Activated CD4-positive, alpha-beta T cell treated with anti-CD3 and anti-CD28 coated beads, Interleukin-2, amount 10 ng/mL, durations not matched to agents 24 days and 14 days (primary cell): ENCODE results near the gene CCN6. TPM values are rescaled to one million over a fixed set of nuclear protein-coding genes. Genes with fewer than 3 reads are reported as not detected.

Experiments
- DNase-seq: peaks from one replicate; pipeline ENCODE4 v3.0.0; 2022
- H3K27ac Mint-ChIP-seq: one replicate; pipeline ENCODE4 v1.8.0; 2022; ENCODE audit warnings: mild to moderate bottlenecking, mixed read lengths
- H3K27me3 Mint-ChIP-seq: one replicate; pipeline ENCODE4 v1.8.0; 2022; ENCODE audit warnings: mixed read lengths
- H3K36me3 Mint-ChIP-seq: one replicate; pipeline ENCODE4 v1.8.0; 2022; ENCODE audit warnings: low read depth, mild to moderate bottlenecking, mixed read lengths
- H3K4me1 Mint-ChIP-seq: one replicate; pipeline ENCODE4 v1.8.0; 2021; ENCODE audit warnings: mixed read lengths
- H3K4me3 Mint-ChIP-seq: one replicate; pipeline ENCODE4 v1.8.0; 2022; ENCODE audit warnings: mild to moderate bottlenecking, moderate library complexity, mixed read lengths
- H3K9me3 Mint-ChIP-seq: one replicate; pipeline ENCODE4 v1.8.0; 2021; ENCODE audit warnings: mixed read lengths
- intact Hi-C: fragments of 100-400 bp; cut with micrococcal nuclease; formaldehyde crosslinking; loops from one replicate; pipeline ENCODE4 v1.15.1; 2023
- total RNA-seq: library from RNA; stranded (reverse); gene quantifications from 2 replicates; pipeline ENCODE4 v1.2.3, GENCODE V29; 2022

Gene CCN6
- 0.26 and 0.72 TPM in 2 replicates for total RNA-seq

DNA sequence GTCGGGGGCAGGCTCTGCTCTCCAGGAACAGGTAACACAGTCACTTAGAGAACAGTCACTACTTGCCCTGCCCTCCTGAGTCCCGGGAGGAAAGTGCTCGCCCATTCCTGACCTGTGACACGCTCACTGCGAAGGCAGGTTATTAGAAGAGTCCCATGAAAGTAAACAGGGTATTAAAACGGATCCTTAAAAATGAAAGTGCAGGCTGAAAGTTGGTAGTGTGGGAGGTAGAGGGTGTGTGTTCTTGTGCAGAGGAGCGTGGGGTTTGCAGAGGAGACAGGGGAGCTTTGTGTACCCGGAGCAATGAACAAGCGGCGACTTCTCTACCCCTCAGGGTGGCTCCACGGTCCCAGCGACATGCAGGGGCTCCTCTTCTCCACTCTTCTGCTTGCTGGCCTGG lies at the start of gene CCN6:
Gene CCN6, plus strand, starts transcription at position 104 of the 400 bp plus-strand sequence. Its CDS starts 254 bp downstream, at position 358.
- DNase-seq, result no peak
- peaks cover 4% of the 10 kb centered on the region for H3K27me3 Mint-ChIP-seq
- intact Hi-C loops, result no loop called here
- H3K4me3 Mint-ChIP-seq, result no peak within 1 kb of the TSS
- H3K27ac Mint-ChIP-seq, result no peak within 1 kb of the TSS
- H3K4me1 Mint-ChIP-seq, result peaks cover 10% of the 10 kb centered on the region
- H3K36me3 Mint-ChIP-seq, result no peaks in the 10 kb centered on the region
- H3K9me3 Mint-ChIP-seq, result no peaks in the 10 kb centered on the region

DNA sequence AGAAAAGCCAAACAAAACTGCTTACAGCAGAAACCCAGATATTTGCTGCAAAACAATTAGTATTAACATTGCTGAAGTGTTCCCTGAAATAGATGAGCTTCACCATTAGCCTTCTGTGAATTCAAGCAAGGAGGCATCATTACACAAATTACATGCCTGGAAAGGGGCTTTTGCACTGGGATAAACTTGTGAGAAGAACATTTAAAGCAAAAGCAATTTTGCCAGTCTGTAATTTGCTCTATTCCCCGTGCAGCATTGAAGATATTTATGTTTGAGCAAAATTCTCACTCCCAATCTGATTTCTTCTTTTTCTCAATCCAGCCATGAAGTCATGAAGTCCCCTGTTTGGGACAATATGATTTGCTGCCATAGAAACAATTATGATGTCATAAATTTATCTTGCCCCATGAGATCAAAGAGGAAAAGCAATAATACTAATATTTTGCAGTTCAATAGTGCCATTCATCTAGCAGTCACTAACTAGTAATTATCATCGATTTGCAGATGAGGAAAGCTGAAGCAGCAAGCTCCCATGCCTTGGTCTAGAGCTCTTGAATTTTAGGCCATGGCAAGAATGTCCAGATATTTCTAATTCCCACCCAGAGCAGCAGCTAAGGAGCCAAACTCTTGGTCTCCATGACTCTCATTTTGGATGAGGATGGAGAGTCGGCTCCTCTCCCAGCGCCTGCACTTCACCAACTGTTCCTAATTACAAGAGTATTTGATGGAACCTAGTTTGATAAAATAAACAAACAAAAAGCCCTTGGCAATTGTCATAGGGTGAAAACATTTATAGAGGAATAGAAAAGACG lies 49.5 kb upstream of the CCN6 start:
- Mint-ChIP-seq H3K4me3 (no peak overlapping the region), H3K27ac (no peak overlapping the region), H3K9me3 (no peaks in the 10 kb centered on the region), H3K36me3 (no peaks in the 10 kb centered on the region), H3K4me1 (peaks cover 19% of the 10 kb centered on the region), H3K27me3 (no peaks in the 10 kb centered on the region)
- no peak for DNase-seq
- intact Hi-C loops, result no loop called here

DNA sequence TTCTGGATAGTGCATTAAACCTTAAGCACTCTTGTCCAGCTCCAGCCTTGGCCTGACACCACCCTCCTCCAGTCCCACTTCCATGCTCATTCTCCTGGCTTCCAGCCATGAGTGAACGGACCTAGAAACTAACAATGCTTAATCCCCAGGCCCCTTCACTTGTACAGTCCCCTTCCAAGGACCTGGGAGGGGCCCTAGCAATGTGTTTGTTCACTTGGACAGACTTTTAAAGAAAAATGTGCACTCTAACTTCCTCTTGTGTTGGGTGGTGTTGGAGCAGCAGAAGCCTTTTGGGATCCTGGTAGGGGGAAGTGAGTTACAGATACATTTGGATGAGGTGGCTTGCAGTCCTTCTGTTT lies 48.9 kb upstream of the CCN6 start:
- H3K4me3 Mint-ChIP-seq, result no peak overlapping the region
- no peaks in the 10 kb centered on the region for H3K36me3 Mint-ChIP-seq
- peaks cover 19% of the 10 kb centered on the region for H3K4me1 Mint-ChIP-seq
- H3K27me3 Mint-ChIP-seq, result no peaks in the 10 kb centered on the region
- no peak for DNase-seq
- H3K9me3 Mint-ChIP-seq, result no peaks in the 10 kb centered on the region
- no peak overlapping the region for H3K27ac Mint-ChIP-seq
- intact Hi-C loops, result no loop called here

DNA sequence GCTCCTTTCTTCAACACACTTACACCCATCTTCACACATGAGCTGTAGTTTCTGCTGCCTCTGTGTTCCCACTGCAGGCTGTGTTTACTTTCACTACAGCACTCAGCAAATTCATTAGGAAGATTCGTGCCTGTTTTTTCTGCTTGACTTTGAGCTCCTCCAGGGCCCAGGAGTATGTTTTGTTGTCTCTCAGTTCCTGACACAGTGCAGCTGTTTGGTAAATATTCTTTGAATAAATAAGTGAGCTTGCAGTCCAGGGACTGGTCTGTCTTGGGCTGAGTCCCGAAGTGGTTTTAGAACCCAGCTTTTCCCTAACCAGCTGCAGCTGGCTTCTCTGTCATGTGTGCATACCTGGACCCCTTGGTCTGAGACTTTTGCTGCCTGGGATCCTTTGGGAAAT lies 46.6 kb upstream of the CCN6 start:
- DNase-seq, result no peak
- intact Hi-C loops, result no loop called here

DNA sequence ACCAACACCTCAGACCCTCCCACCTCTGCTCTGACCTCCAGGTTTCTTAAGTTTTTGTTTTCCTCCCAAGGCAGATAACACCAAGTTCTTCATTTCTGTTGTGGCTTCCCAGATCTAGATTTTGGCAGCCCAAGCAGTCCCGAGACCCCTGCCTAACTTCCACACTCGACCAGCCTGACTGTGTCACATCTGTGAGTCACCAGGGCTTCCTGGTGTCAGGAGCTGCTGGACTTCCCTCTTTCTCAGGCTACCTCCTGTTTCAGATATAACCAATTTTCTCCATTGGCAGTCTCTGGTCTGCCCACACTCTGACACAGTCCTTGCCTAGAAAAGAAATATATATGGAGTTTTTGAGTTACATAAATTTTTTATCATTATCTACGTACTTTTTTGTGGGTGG lies 46.1 kb upstream of the CCN6 start:
- no peak overlapping the region for H3K4me3 Mint-ChIP-seq
- peaks cover 27% of the 10 kb centered on the region for H3K4me1 Mint-ChIP-seq
- H3K36me3 Mint-ChIP-seq, result no peaks in the 10 kb centered on the region
- no peak overlapping the region for H3K27ac Mint-ChIP-seq
- DNase-seq, result no peak
- H3K27me3 Mint-ChIP-seq, result no peaks in the 10 kb centered on the region
- intact Hi-C loops, result no loop called here
- H3K9me3 Mint-ChIP-seq, result no peaks in the 10 kb centered on the region

More for the DNA sequence above, 46.6 kb upstream of the CCN6 start:
- no peaks in the 10 kb centered on the region for H3K27me3 Mint-ChIP-seq
- H3K36me3 Mint-ChIP-seq, result no peaks in the 10 kb centered on the region
- H3K4me3 Mint-ChIP-seq, result no peak overlapping the region
- no peaks in the 10 kb centered on the region for H3K9me3 Mint-ChIP-seq
- peaks cover 23% of the 10 kb centered on the region for H3K4me1 Mint-ChIP-seq
- H3K27ac Mint-ChIP-seq, result no peak overlapping the region

DNA sequence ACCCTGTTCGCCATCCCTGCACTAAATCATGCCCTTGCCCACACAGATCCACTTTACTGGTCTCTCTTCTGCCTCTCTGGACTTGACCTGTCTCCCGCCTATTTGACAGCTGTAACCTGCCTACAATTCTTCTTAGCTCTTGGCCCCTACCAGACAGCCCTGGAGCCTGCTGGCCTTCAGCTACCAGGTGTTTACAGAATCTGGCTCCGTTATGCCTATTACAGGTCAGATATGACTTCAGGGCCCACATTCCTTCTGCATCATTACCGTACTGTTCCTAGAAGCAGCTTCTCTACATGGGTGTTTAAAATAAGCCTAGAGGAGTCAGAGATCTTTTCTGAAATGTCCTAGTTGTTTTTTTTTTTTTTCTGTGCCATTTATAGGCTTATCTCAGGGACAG lies 45.4 kb upstream of the CCN6 start:
- no peak overlapping the region for H3K27ac Mint-ChIP-seq
- H3K4me1 Mint-ChIP-seq, result peaks cover 26% of the 10 kb centered on the region
- no peaks in the 10 kb centered on the region for H3K36me3 Mint-ChIP-seq
- intact Hi-C loops, result no loop called here
- no peak overlapping the region for H3K4me3 Mint-ChIP-seq
- H3K9me3 Mint-ChIP-seq, result no peaks in the 10 kb centered on the region
- no peak for DNase-seq
- no peaks in the 10 kb centered on the region for H3K27me3 Mint-ChIP-seq

DNA sequence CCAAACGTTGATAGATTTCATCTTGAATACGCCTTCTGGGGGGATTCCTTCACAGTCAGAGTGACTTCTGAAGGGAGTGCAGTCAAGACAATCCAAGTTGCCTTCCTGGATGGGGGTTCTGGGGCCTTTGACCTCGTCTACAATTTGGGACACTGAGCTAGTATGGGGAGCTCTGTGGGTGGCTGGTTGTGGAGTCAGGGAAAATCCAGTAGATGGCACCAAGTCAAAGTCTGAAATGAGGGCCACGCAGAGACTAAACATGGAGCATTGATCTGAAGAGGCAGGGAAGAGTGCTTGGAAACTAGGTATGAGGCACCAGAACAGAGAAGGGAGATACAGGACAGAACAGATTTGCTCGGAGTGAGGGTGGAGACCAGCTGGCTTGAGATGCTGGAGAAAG lies 43.6 kb upstream of the CCN6 start:
- intact Hi-C loops, result loop anchor here (1.0 kb wide), 1 partner anchor 33 kb away; no protein-coding TSS in a partner anchor
- peak overlapping the region; percentile 11 for H3K27ac Mint-ChIP-seq
- H3K9me3 Mint-ChIP-seq, result no peaks in the 10 kb centered on the region
- peaks cover 33% of the 10 kb centered on the region for H3K4me1 Mint-ChIP-seq
- peak; percentile 75 for DNase-seq
- H3K4me3 Mint-ChIP-seq, result no peak overlapping the region
- peaks cover 1% of the 10 kb centered on the region for H3K36me3 Mint-ChIP-seq
- no peaks in the 10 kb centered on the region for H3K27me3 Mint-ChIP-seq

DNA sequence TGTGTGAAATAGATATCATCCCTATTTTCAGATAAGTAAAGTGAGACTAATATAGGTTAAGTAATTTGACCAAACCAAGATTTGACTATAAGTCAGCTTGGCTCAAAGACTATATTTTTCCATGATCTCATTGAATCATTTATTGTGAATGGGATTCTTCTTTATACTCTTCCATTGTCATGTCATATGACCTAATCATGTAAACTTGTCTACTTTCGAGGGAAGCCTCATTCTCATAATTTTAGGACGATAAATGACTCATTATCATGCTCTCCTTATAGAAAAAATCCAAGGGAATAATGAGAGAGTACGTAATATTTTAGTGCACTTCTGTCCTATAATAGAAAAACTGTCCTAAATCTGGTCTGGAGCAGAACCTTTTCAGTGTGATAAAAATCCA lies 40.9 kb upstream of the CCN6 start:
- no peaks in the 10 kb centered on the region for H3K9me3 Mint-ChIP-seq
- H3K4me1 Mint-ChIP-seq, result peaks cover 54% of the 10 kb centered on the region
- DNase-seq, result no peak
- H3K4me3 Mint-ChIP-seq, result no peak overlapping the region
- H3K27ac Mint-ChIP-seq, result no peak overlapping the region
- peaks cover 1% of the 10 kb centered on the region for H3K36me3 Mint-ChIP-seq
- intact Hi-C loops, result no loop called here
- H3K27me3 Mint-ChIP-seq, result no peaks in the 10 kb centered on the region

DNA sequence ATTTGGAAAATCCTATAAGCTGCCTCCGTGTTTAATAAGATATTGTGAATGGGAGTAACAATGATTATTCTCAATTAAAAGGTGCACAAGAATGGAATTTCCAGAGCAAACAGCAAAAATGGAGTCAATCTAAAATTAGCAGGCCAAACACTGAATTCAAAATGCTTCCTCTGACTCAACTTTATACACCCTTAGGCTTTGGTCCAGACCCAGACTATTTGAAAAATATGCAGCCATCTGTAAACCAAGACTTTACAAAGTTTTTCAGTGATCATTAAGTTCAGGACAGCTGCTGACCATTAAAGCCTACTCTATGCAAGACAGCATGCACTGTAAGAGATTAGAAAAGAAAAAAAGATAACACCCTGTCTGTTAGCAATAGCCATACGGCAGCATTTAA lies 39.4 kb upstream of the CCN6 start:
- Mint-ChIP-seq H3K4me1 (peaks cover 55% of the 10 kb centered on the region), H3K27me3 (no peaks in the 10 kb centered on the region), H3K27ac (no peak overlapping the region)

DNA sequence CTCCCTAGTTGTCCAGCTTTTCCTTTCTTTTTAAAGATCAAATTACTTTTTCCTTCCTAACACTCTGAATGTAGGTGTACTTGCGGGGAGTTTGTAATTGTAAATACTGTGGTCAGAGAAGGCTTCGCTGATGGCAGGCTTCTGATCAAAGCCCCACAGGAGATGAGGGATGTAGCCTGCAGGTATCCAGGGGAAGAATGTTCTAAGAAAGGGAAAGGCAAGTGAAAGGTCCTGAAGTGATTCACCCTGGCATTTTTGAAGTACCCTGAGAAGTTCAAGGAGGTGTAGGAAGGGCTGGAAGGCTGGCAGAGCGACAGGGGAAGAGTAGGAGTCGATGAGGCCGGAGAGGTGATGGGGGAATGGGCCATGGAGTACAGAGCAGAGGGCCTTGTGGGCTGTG lies 38.2 kb upstream of the CCN6 start:
- intact Hi-C loops, result loop anchor here (1.0 to 2.0 kb wide), 5 partner anchors 13 to 249 kb away; no protein-coding TSS in a partner anchor
- Mint-ChIP-seq H3K4me1 (peaks cover 52% of the 10 kb centered on the region), H3K36me3 (peaks cover 1% of the 10 kb centered on the region), H3K9me3 (no peaks in the 10 kb centered on the region), H3K27ac (peak overlapping the region; percentile 90), H3K4me3 (peak overlapping the region; percentile 33), H3K27me3 (no peaks in the 10 kb centered on the region)
- DNase-seq, result no peak

More for the DNA sequence above, 39.4 kb upstream of the CCN6 start:
- Mint-ChIP-seq H3K4me3 (no peak overlapping the region), H3K36me3 (peaks cover 1% of the 10 kb centered on the region), H3K9me3 (no peaks in the 10 kb centered on the region)
- DNase-seq, result no peak
- intact Hi-C loops, result no loop called here

DNA sequence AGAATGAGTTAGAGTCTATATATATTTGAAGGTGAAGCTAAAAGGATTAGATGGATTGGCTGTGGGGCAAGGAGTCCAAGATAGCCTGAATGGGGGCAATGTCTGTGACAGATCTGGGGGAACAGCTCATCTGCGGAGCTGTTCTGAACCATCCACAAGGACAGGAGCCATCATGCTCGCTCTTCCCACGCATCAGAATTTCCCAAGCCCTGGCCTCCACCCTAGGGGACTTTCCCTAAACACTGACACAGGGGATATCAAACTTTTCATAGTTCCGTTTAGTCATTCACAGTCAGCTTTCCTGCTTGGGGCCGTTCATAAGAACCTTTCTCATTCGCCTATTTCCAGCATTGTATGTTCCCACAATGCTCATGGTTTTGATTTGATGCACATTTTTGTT lies 37.6 kb upstream of the CCN6 start:
- H3K36me3 Mint-ChIP-seq, result peaks cover 1% of the 10 kb centered on the region
- intact Hi-C loops, result loop anchor here (1.0 to 2.0 kb wide), 5 partner anchors 12 to 250 kb away; no protein-coding TSS in a partner anchor
- H3K9me3 Mint-ChIP-seq, result no peaks in the 10 kb centered on the region
- peak overlapping the region; percentile 90 for H3K27ac Mint-ChIP-seq
- H3K4me3 Mint-ChIP-seq, result peak overlapping the region; percentile 33
- H3K4me1 Mint-ChIP-seq, result peaks cover 52% of the 10 kb centered on the region
- DNase-seq, result peak; percentile 71
- no peaks in the 10 kb centered on the region for H3K27me3 Mint-ChIP-seq

DNA sequence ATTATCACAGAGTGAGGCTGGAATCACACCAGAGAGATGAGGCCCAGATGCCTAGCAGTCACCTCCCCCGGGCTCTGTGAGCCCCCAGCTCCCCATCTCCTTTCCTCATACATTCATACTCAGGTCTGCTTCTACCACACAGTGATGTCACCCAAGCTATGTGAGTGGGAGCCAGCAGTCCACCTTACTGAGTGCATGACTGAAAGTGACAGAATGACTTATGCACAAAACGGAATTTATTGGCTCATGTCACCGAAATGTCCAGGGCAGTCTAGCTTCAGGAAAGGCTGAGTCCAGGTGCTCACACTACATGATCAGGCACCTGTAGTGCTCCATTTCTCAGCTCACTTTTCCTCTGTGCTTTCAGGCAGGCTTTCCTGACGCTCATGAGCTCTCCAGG lies 36.7 kb upstream of the CCN6 start:
- Mint-ChIP-seq H3K36me3 (peaks cover 1% of the 10 kb centered on the region), H3K9me3 (no peaks in the 10 kb centered on the region), H3K4me3 (peak overlapping the region; percentile 29), H3K27me3 (no peaks in the 10 kb centered on the region), H3K4me1 (peaks cover 57% of the 10 kb centered on the region), H3K27ac (peak overlapping the region; percentile 90)
- peak; percentile 59 for DNase-seq
- intact Hi-C loops, result loop anchor here (2.0 kb wide), 2 partner anchors 20 to 250 kb away; no protein-coding TSS in a partner anchor

DNA sequence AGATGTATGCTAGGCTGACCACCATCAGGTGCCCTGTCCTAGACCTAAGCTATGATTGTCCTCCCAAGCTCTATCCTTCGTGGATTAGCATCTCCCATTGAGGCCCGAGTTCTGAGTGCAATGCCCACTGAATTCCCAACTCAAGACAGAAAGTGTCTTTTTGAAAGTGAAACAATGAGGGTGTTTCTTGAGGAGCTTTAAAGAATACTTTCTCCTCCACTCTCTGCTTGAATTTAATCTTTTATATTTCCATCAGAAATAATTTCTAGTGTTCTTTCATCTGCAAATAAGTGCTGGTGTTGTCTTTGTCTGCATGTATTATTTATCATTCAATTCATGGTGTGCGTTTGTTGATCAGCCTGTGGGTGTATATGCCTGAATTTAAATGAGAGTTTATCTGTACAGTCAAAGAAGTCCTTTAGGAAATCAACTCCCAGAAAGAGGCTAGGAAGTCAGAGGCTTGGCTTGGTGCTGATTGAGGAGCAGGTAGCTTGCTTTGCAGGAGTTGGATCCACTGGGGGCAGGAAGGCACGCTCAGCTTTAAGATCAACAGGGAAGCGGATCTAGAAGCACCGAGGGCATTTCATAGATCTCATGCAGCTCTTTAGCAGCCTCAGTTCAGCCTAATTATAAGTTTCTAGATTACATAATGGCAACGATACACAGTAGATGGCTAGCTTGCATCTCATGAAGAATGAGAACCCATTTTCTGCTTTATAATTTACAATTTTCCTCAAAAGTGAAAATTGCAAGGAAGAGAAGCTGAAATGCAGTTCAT lies 36.0 kb upstream of the CCN6 start:
- Mint-ChIP-seq H3K27ac (peak overlapping the region; percentile 90), H3K4me1 (peaks cover 54% of the 10 kb centered on the region), H3K4me3 (peak overlapping the region; percentile 29), H3K9me3 (no peaks in the 10 kb centered on the region), H3K27me3 (no peaks in the 10 kb centered on the region), H3K36me3 (peaks cover 1% of the 10 kb centered on the region)
- DNase-seq, result peak; percentile 51
- intact Hi-C loops, result loop anchor here (2.0 kb wide), 2 partner anchors 21 to 251 kb away; no protein-coding TSS in a partner anchor
